Ovary (tissue), 9 donors: ENCODE measurements around the gene MAN1A1. TPM values are rescaled to one million over a fixed set of nuclear protein-coding genes. Genes with fewer than 3 reads are reported as not detected.
A peak's percentile ranks its signal among the peaks of the same experiment; 100 is the strongest.

ENCODE experiments used
- DNase-seq, 5 donors: peaks; one replicate each; pipeline ENCODE4 v3.0.0-alpha.2; 2019 to 2020
- H3K27ac ChIP-seq, 2 donors: fragments of 200-600 bp; one replicate each; pipeline versions ENCODE4 v1.5.1 to v1.8.0; 2019 to 2022
- H3K27me3 ChIP-seq: fragments of 200-600 bp; one replicate; pipeline ENCODE4 v1.8.0; 2022
- H3K36me3 ChIP-seq: fragments of 200-600 bp; sonication (generic); one replicate; pipeline ENCODE4 v1.5.1; 2019
- H3K4me1 ChIP-seq: one replicate; pipeline ENCODE4 v1.8.1; 2013; ENCODE audit warnings: mild to moderate bottlenecking, moderate library complexity; ENCODE audit not compliant: insufficient read depth
- H3K4me3 ChIP-seq: fragments of 200-600 bp; sonication (generic); one replicate; pipeline ENCODE4 v1.5.1; 2017
- H3K9me3 ChIP-seq, 2 donors: fragments of 200-600 bp in 1 of 2; sonication (generic) in 1 of 2; one replicate each; pipeline versions ENCODE4 v1.5.1 to v1.8.1; 2013 to 2019; ENCODE audit warnings: mild to moderate bottlenecking in 1 of 2, moderate library complexity in 1 of 2
- CTCF ChIP-seq, 3 donors: fragments of 450-650 bp in 2 of 3; fragments of 200-600 bp in 1 of 3; IDR thresholded peaks; one replicate each; pipeline versions ENCODE4 v1.5.1 to v1.8.0; 2016 to 2022; ENCODE audit warnings: antibody characterized with exemption in 3 of 3, mild to moderate bottlenecking in 1 of 3
- EP300 ChIP-seq: sonication (generic); formaldehyde crosslinking; IDR thresholded peaks from one replicate; pipeline ENCODE4 v1.6.1; 2017; ENCODE audit warnings: antibody characterized with exemption
- POLR2A ChIP-seq: fragments of 450-650 bp; IDR thresholded peaks from one replicate; pipeline ENCODE4 v1.6.1; 2017; ENCODE audit warnings: antibody characterized with exemption, mild to moderate bottlenecking, moderate library complexity
- WGBS, 3 donors: extraction: QIAGEN DNeasy Blood & Tissue Kit in 1 of 3; methylation state at CpG; one replicate each; pipeline versions ENCODE4 v1.1.5 to v1.1.7; 2013 to 2017; 5-methylcytosine and 5-hydroxymethylcytosine counted together
- intact Hi-C, 4 donors: fragments of 100-400 bp; cut with DNase I; formaldehyde crosslinking; loops; one replicate each; pipeline versions ENCODE4 v1.11.0 to v1.15.1; 2022 to 2023
- polyA plus RNA-seq, 2 donors: library from polyadenylated mRNA; stranded (reverse); fragments of 200-250 nt in 1 of 2; fragments of 350-450 nt in 1 of 2; fragmentation: Illumina TruSeq in 1 of 2; extraction: RNeasy Lipid Tissue Mini Kit (QIAGEN cat#74804) in 1 of 2; gene quantifications; one replicate each; pipeline ENCODE4 v1.2.3, GENCODE V29; 2013 to 2014
- total RNA-seq, 7 donors: library from RNA; depleted of rRNA in 2 of 7; stranded (reverse); fragments of >200 nt in 2 of 7; fragmentation: NEBNext Ultra II Directional in 3 of 7; extraction: Animal tissue kit (Norgen Biotek cat#: 25700) in 3 of 7; gene quantifications; one replicate each; pipeline versions ENCODE4 v1.1.0 to v1.2.4, GENCODE V29; 2016 to 2023
- donor health status: DM: no; HTN: no; CAD: no; lungs with moderate emphysema.
- donor health status: DM: no; HTN: no; CAD: no.
- donor health status: Bipolar disorder and iron deficiency.
- donor health status: DM: yes; HTN: yes; CAD: no.
- donor health status: DM: no; HTN: no; CAD: no.
- donor health status: DM: yes; HTN: yes; CAD: no.

MAN1A1 gene
- total and polyA plus RNA-seq, 9 donors = 22.1 to 49.6 (median 31.8) TPM

DNA sequence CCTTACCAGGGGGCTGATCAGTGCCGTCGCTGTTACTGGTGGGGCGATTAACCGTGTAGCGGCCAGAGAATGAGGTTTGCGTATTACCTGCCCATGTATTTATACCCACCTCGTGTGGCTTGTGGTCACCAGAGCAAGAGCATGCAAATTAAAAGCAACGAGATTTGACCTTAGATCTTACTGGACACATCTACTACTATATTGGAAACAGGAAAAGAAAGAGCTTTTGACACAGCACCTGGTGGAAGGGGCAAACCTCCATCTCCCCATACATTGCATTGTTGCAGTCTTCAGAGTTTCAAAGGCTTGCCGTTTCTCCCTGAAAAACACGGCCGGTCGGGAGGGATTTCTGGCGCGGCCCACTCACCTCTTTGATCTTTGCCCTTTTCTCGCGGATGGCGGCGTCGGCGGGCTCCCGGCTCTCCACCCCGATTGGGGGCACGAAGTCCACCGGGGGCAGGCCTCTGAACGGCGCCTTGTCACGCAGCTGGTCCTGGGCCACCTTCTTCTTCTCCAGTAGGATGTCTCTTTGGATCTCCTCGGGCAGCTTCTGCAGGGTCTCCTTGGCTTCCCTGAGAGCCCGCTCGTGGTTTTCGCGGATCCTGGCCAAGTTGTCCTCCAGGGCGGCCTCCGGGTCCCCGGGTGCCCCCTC lies 1.3 kb downstream of the MAN1A1 start:
- 7 to 9% (median 9%) methylated on average over 28 to 35 of the region's 35 CpGs for WGBS, 3 donors
- intact Hi-C loops = no loop called here
- H3K4me3 ChIP-seq = peak overlapping the region; percentile 89
- no peaks in the 10 kb centered on the region for H3K36me3 ChIP-seq
- peaks cover 4% of the 10 kb centered on the region for H3K4me1 ChIP-seq
- peak in 4 of 5 donors; percentile 40 to 60 (median 54) for DNase-seq
- H3K9me3 ChIP-seq = no peaks in the 10 kb centered on the region
- no peaks in the 10 kb centered on the region for H3K27me3 ChIP-seq
- TF ChIP-seq EP300 (no peak), CTCF (IDR thresholded peaks at IDR 0.05) (no peak), POLR2A (no peak)
- peak overlapping the region; percentile 54 to 73 for H3K27ac ChIP-seq

DNA sequence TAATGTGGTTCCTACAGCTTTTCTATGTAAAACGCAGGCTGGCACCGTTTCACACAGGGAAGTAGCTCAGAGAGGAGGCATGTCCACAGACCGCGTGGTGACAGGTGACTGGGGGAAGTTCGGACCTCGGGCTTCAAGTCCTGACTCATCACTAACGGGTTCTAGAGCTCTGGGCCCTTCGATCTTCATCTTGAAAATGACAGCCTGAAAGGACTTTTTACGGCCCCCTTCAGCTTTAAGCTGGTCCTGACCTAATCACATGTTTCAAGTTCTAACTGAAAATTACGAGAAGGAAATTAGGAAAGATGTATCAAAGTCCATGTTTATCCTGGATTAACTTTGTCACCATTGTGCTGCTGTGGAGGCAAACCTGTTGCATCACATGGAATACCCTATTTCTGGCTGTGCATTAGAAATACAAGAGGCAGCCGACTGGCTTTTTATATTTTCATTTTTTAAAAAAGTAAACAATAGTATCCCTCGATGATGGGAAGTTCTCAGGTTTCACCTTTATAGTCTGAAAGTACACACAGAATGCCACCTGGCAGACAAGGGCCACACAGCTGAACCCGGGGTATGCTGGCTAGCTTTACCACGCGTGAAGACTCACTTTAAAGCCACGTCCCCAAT lies 2.0 kb downstream of the MAN1A1 start:
- H3K4me1 ChIP-seq = peaks cover 4% of the 10 kb centered on the region
- 39 to 61% (median 49%) methylated on average over 16 of the region's 16 CpGs for WGBS, 3 donors
- no peaks in the 10 kb centered on the region for H3K27me3 ChIP-seq
- H3K4me3 ChIP-seq = peak overlapping the region; percentile 89
- H3K36me3 ChIP-seq = no peaks in the 10 kb centered on the region
- intact Hi-C loops = no loop called here
- H3K9me3 ChIP-seq = no peaks in the 10 kb centered on the region
- DNase-seq = peak in 3 of 5 donors; percentile 22 to 36 (median 34)
- TF ChIP-seq CTCF (IDR thresholded peaks at IDR 0.05) (no peak), POLR2A (no peak), EP300 (no peak)
- peak overlapping the region in 1 of 2 donors; percentile 54 for H3K27ac ChIP-seq

- 67 to 84% (median 68%) methylated on average over 1 of the region's 1 CpG for WGBS, 3 donors
- H3K4me3 ChIP-seq = peak overlapping the region; percentile 89
- H3K4me1 ChIP-seq = peaks cover 4% of the 10 kb centered on the region
- no peaks in the 10 kb centered on the region for H3K9me3 ChIP-seq
- H3K36me3 ChIP-seq = no peaks in the 10 kb centered on the region
- TF ChIP-seq EP300 = no peak
- no peak for TF ChIP-seq CTCF (IDR thresholded peaks at IDR 0.05)
- no peak for TF ChIP-seq POLR2A
- intact Hi-C loops = no loop called here
- H3K27ac ChIP-seq = peak overlapping the region in 1 of 2 donors; percentile 6
- H3K27me3 ChIP-seq = no peaks in the 10 kb centered on the region
- no peak for DNase-seq
These were observed 2.6 kb downstream of the MAN1A1 start for GRCh38 chr6:119346936-119347335.

DNA sequence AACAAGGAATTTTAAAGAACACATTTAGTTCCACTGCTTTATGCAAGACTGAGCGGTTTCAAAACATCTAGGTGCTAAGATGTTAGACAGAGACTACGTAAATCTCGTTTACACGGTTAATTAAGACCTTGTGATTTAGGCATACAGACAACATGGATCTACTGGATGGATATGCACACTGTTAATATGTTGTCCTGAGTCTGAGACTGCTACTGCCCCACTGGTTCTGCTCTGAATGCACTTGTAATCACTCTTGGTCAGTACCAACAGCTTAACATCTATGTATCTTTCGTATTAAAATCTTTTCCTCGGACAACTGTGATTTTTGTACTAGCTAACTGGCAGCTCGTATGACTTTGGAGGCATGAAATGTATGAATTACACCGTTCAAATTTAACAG lies 3.1 kb downstream of the MAN1A1 start:
- TF ChIP-seq POLR2A = no peak
- no peak for TF ChIP-seq EP300
- no peak for TF ChIP-seq CTCF (IDR thresholded peaks at IDR 0.05)
- intact Hi-C loops = no loop called here
- peak overlapping the region; percentile 89 for H3K4me3 ChIP-seq
- 92 to 94% (median 93%) methylated on average over 8 of the region's 8 CpGs for WGBS, 3 donors
- H3K9me3 ChIP-seq = no peaks in the 10 kb centered on the region
- no peaks in the 10 kb centered on the region for H3K27me3 ChIP-seq
- H3K4me1 ChIP-seq = peaks cover 4% of the 10 kb centered on the region
- DNase-seq = no peak
- no peaks in the 10 kb centered on the region for H3K36me3 ChIP-seq
- no peak overlapping the region for H3K27ac ChIP-seq
